Measurements from ENCODE around the gene HYAL1.

Gene HYAL1

DNA sequence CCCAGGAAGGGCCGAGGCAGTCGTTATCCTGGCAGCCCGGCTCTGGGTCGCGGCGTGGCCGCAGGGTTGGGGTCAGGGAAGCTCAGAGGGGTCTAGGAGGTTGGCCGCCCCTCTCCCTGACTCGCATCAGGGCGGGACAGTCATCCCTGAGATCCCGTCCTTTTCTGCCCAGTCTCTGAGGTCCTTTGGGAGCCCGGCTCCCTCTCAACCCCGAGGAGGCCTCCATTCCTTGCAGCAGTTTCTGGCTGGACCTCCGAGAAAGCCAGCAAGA is 18.7 kb upstream of the HYAL1 start:
- Mint-ChIP-seq H3K27me3 (ENCODE audit: low read depth) (no peaks in the 10 kb centered on the region), H3K9me3 (no peaks in the 10 kb centered on the region), H3K4me3 (peak overlapping the region; percentile 86 to 92 (median 88)), H3K36me3 (ENCODE audit: low read depth) (peaks cover 25% of the 10 kb centered on the region), H3K27ac (peak overlapping the region; percentile 99 to 100 (median 99)), H3K4me1 (peaks cover 41% of the 10 kb centered on the region)
- TF ChIP-seq, protein P1, sequence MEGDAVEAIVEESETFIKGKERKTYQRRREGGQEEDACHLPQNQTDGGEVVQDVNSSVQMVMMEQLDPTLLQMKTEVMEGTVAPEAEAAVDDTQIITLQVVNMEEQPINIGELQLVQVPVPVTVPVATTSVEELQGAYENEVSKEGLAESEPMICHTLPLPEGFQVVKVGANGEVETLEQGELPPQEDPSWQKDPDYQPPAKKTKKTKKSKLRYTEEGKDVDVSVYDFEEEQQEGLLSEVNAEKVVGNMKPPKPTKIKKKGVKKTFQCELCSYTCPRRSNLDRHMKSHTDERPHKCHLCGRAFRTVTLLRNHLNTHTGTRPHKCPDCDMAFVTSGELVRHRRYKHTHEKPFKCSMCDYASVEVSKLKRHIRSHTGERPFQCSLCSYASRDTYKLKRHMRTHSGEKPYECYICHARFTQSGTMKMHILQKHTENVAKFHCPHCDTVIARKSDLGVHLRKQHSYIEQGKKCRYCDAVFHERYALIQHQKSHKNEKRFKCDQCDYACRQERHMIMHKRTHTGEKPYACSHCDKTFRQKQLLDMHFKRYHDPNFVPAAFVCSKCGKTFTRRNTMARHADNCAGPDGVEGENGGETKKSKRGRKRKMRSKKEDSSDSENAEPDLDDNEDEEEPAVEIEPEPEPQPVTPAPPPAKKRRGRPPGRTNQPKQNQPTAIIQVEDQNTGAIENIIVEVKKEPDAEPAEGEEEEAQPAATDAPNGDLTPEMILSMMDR (IDR thresholded peaks at IDR 0.05; ENCODE audit: unreplicated experiment in 3 of 3), result no peak

DNA sequence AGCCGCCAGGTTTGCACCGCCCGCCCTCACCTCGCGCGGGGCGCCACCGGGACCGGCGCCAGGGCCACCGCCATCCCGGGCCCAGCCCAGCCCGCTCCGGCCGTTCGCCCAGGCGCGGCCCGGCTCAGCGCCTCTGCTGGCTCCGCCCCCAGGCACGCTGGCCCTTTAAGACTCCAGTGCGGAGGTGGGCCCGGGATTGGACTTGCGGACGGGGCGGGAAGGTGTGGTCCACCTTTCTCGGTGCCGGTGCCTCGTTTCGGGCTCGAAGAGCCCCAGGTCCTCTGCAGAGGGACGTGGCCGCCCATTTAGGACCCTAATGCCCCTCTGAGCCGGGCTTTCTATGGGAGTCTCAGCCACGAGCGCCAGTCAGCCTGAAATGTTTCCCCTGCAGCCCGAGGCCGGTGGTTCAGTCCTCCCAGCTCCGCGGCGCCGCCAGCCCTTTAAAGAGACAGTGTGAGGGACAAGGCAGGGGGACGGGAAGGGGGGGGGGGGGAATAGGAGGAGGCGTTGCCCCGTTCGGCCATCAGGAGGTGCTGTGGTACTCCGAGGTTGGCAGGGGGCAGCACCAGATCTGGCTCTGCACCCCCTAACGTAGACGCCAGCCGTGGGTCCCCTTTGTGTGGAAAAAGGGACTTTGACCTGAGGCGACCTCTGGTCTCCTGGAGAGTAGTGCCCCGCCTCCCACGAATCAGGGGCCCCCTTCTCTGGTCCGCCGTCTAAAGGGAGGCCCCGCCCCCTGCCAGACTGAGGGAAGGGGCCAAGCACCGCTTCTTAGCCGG is 18.2 kb upstream of the HYAL1 start:
- TF ChIP-seq, protein P1 (IDR thresholded peaks at IDR 0.05; ENCODE audit: unreplicated experiment in 3 of 3), result peak; percentile 65 to 73 (median 71)
- Mint-ChIP-seq H3K27me3 (ENCODE audit: low read depth) (no peaks in the 10 kb centered on the region), H3K9me3 (no peaks in the 10 kb centered on the region), H3K4me3 (peak overlapping the region; percentile 86 to 92 (median 88)), H3K27ac (peak overlapping the region; percentile 99 to 100 (median 99)), H3K4me1 (peaks cover 41% of the 10 kb centered on the region), H3K36me3 (ENCODE audit: low read depth) (peaks cover 30% of the 10 kb centered on the region)

DNA sequence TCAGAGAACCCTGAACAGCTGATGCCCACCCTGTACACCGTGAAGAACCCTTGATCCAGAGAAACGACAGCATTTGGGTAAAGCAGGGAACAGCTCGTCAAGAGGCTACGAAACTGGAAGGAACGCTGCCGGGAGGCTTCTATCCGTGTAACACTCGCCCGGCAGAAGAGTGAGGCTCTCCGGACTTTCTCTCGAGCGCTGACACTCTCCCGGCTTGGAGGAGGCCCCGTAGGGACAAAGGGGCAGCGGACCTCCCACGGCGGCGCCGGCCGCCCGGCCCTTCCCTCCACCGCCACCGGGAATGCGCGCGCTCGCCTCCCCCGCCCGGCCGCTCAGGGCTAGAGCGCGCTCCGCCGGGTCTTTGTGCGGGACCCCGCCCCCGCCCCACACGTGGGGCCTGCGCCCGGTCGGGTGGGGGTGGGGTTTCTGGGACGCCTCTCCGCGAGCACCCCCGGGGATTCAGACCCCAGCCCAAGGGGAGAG is 17.5 kb upstream of the HYAL1 start:
- peaks cover 41% of the 10 kb centered on the region for H3K4me1 Mint-ChIP-seq
- peaks cover 36% of the 10 kb centered on the region for H3K36me3 Mint-ChIP-seq (ENCODE audit: low read depth)
- peak overlapping the region; percentile 93 to 99 (median 99) for H3K4me3 Mint-ChIP-seq
- H3K27me3 Mint-ChIP-seq (ENCODE audit: low read depth), result no peaks in the 10 kb centered on the region
- TF ChIP-seq, protein P1 (IDR thresholded peaks at IDR 0.05; ENCODE audit: unreplicated experiment in 3 of 3), result no peak
- no peaks in the 10 kb centered on the region for H3K9me3 Mint-ChIP-seq
- peak overlapping the region; percentile 99 for H3K27ac Mint-ChIP-seq

DNA sequence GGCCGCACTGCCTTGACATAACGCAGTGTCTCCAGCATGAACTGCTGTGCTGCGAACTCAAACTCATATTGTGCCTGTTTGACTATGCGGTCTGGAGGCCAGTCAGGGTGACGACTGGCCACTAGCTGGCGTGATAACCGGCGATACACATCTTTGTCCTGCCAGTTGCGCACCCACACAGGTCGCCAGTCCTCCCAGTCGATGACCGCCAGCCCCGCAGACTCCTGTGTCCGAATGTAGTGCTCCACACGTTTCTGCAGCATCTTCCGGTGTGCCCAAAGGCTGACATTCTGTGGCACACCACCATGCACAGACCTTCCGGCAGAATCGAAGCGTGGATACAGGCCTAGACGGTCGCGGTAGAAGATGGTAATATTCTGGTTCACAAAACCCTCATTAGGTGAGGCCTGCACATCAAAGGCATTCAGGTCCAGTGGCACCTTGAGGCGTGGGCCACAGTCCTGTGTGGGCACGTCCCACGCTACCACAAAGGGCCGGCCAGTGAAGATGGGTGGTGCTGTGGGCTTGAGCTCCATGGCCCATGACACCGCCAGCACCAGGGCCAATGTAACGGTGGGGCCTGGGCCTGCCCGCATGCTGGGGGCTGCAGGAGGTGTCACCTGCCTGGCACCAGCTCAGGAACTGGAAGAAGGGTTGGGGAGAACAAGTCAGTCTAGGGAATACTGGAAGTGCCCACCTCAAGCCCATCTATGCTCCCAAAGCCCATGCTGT is 16.7 kb upstream of the HYAL1 start:
- Mint-ChIP-seq H3K27me3 (ENCODE audit: low read depth) (no peaks in the 10 kb centered on the region), H3K27ac (peak overlapping the region; percentile 99), H3K9me3 (no peaks in the 10 kb centered on the region), H3K4me3 (peak overlapping the region; percentile 93 to 99 (median 99)), H3K4me1 (peaks cover 41% of the 10 kb centered on the region), H3K36me3 (ENCODE audit: low read depth) (peaks cover 41% of the 10 kb centered on the region)
- TF ChIP-seq, protein P1 (IDR thresholded peaks at IDR 0.05; ENCODE audit: unreplicated experiment in 3 of 3), result no peak

DNA sequence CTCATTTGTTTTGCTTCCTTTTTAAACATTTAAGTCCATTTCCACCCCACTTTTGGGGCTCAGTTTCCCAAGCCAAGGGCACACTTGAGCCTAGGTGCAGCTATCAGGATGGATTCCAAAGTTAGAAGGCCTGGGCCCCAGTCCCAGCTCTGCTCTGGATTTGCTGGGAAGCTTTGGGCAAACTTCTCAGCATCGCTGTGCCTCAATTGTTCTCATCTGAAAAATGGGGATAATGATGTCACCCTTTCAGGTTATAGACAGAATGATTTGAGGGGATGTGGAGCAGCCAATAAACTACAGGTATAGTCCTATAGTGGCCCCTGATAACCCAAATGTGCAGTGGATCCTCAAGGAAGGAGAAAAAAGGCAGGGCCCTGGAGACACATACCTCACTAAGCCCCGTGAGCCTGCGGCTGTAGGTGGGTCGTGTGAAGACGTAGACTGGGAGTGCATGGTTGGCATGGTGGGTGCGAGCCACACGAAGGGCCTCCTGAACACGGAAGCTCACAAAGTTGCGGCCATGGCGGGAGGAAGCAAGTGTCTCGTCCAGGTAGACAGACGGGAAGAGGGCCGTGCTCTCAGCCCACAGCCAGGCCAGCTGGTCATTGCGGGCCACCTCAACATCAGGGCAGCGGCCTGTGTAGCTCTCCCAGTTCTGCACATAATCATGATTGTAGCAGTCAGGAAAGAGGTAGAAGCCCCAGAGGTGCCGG is 16.0 kb upstream of the HYAL1 start:
- no peaks in the 10 kb centered on the region for H3K27me3 Mint-ChIP-seq (ENCODE audit: low read depth)
- H3K36me3 Mint-ChIP-seq (ENCODE audit: low read depth), result peaks cover 43% of the 10 kb centered on the region
- H3K27ac Mint-ChIP-seq, result peak overlapping the region; percentile 82 to 99 (median 99)
- peak overlapping the region; percentile 93 to 99 (median 99) for H3K4me3 Mint-ChIP-seq
- TF ChIP-seq, protein P1 (IDR thresholded peaks at IDR 0.05; ENCODE audit: unreplicated experiment in 3 of 3), result no peak
- H3K9me3 Mint-ChIP-seq, result no peaks in the 10 kb centered on the region
- H3K4me1 Mint-ChIP-seq, result peaks cover 33% of the 10 kb centered on the region

Data from nephron (organoid).